Pons (tissue), 1 donor: Measurements from ENCODE around the gene MNT.

Experiments used
- DNase-seq: peaks from one replicate; pipeline ENCODE4 v3.0.0-alpha.2; 2016; ENCODE audit warnings: low spot score

The MNT gene

GRCh38 chr17:2363851-2364762 lies 36.8 kb downstream of the MNT start:
- no peak for DNase-seq

GRCh38 chr17:2363318-2363717 lies 37.5 kb downstream of the MNT start:
- DNase-seq, result no peak

- DNase-seq, result no peak
Measured at GRCh38 chr17:2362881-2363280, 38.0 kb downstream of the MNT start.

- DNase-seq, result no peak
Measured at GRCh38 chr17:2362416-2362815, 38.4 kb downstream of the MNT start.

GRCh38 chr17:2362016-2362415 lies 38.8 kb downstream of the MNT start:
- DNase-seq, result no peak

- DNase-seq, result no peak
Measured at GRCh38 chr17:2361010-2361760, 39.7 kb downstream of the MNT start.

GRCh38 chr17:2357931-2358434 lies 42.9 kb downstream of the MNT start:
- no peak for DNase-seq

GRCh38 chr17:2357237-2357636 lies 43.6 kb downstream of the MNT start:
- DNase-seq, result no peak

- DNase-seq, result no peak
Measured at GRCh38 chr17:2354311-2354710, 46.5 kb downstream of the MNT start.

GRCh38 chr17:2351269-2351668 lies 49.6 kb downstream of the MNT start:
- no peak for DNase-seq

- DNase-seq, result peak; percentile 63
Measured at GRCh38 chr17:2347805-2348685, 52.8 kb downstream of the MNT start.

GRCh38 chr17:2346475-2346874 lies 54.4 kb downstream of the MNT start:
- DNase-seq, result no peak

GRCh38 chr17:2344528-2344927 lies 56.3 kb downstream of the MNT start:
- no peak for DNase-seq

- DNase-seq, result no peak
Measured at GRCh38 chr17:2343421-2343820, 57.4 kb downstream of the MNT start.

- DNase-seq, result no peak
Measured at GRCh38 chr17:2338315-2338657, 62.6 kb downstream of the MNT start.

GRCh38 chr17:2337544-2338314 lies 63.1 kb downstream of the MNT start:
- DNase-seq, result no peak

- no peak for DNase-seq
Measured at GRCh38 chr17:2336852-2337543, 63.9 kb downstream of the MNT start, which contains the start of gene SGSM2. Gene SGSM2, plus strand, starts transcription at chr17:2337501. Its CDS starts 188 bp downstream, at chr17:2337689.

- DNase-seq, result peak; percentile 89
Measured at GRCh38 chr17:2336215-2336851, 64.5 kb downstream of the MNT start, which contains the start of gene TSR1. Gene TSR1, minus strand, starts transcription at chr17:2336457. Its CDS starts 30 bp downstream, at chr17:2336427.

- no peak for DNase-seq
Measured at GRCh38 chr17:2335726-2336214, 65.1 kb downstream of the MNT start.
